Amniotic stem cell (primary cell): ENCODE data around the gene SLC35B4.
"Not testable (repeated sequence)": the region's sequence is repeated elsewhere in the genome, so short reads cannot be mapped to it uniquely, and the experiment has no call there.

Source experiments
- DNase-seq: peaks from one replicate; lab custom pipeline; 2025; lab: John Stamatoyannopoulos, UW

SLC35B4 gene

DNA sequence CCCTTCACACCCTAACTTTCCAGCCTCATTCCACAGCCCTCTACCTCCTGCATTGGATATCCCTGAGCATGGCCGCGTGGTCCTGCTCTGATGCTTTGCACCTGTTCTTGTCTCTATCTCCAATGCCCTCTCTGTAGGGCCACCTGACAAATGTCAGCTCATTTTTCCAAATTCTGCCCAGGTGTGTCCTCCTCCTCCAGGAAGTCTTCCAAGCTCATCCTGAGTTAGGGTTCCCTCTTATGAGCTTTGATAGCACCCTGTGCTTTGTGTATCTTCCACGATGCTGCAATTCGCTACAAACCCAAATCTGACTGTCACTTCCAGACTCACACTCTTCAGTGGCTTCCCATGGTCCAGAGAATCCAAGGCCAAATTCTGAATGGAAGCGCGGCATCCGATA lies 14.7 kb upstream of the SLC35B4 start:
- DNase-seq = no peak

- DNase-seq = no peak
Observed at GRCh38 chr7:134330974-134331373, 14.2 kb upstream of the SLC35B4 start.

- DNase-seq = no peak
Observed at GRCh38 chr7:134329614-134330346, 13.1 kb upstream of the SLC35B4 start.

DNA sequence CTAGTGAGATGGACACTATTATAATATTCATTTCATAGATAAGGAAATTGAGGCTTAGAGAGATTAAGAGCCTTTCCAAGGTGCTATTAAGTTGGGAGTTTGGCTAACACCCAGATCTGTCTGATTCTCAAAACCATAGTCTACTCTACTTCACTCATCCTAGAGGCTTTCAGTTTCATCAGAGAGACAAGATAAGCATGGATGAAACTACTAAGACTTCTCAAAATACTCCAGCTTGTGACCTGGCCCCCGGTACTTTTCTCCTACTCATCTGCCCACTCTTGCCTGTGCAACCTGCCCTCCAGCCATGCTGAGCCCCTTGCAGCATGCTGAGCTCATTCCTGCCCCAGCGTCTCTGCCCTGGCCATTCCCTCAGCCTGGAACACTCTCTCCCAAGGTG lies 12.2 kb upstream of the SLC35B4 start:
- DNase-seq = no peak

DNA sequence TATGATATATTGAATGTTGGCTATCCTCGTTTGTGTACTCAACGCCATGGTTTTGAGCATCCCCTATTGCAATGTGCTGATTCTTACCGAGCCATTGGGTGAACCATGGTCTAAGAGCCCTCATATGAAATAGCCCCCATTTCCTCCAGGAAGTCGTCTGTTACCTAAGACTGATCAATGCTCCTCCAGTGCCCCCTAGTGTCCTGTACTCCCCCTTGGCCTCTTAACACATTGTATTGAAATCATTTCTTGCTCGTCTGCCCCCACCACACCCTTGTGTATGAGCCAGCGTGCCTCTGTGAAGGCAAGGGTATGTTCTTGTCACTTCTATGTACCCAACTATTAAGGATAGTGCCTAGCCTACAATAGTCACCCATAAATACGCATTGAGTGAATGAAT lies 11.2 kb upstream of the SLC35B4 start:
- no peak for DNase-seq

- no peak for DNase-seq
Observed at GRCh38 chr7:134324107-134324506, 7.4 kb upstream of the SLC35B4 start.

- no peak for DNase-seq
Observed at GRCh38 chr7:134320201-134320600, 3.5 kb upstream of the SLC35B4 start.

DNA sequence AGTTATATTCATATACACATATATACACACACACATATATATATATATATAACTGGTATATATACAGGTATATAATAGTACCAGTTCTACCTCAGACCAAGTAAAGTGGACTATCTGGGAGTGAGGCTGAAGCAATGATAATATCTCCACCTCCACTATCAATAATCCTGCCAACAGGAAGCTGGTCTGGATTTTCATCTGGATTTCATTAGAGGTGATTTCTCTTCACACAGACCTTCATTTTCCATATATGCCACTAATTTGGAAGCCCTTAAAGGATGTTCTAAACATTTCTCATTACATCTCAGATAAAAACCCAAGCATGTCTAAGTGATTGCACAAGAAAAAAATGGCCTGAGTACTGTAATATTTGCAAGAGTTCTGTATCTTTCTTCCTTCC lies 1.7 kb upstream of the SLC35B4 start:
- no peak for DNase-seq

DNA sequence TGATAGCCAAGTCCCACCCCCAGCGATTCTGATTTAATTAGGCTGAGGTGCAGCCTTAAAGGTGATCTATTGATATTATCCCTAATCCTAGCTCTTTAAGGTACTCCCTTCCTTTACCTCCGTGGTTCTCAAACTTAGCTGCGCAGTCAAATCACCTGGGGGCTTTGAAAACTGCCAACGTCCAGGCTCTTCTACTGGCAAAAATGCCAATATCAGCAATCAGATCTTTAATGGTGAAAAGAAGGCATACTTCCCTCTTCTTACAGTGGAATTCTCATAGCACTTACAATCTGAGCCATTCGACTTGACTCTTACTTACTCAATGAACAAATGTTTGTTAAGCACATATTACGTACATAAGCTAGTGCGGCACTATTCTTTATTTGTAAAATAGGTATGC lies 704 bp upstream of the SLC35B4 start:
- no peak for DNase-seq

GRCh38 chr7:134315679-134316538 lies 821 bp downstream of the SLC35B4 start:
- no peak for DNase-seq

- no peak for DNase-seq
Observed at GRCh38 chr7:134313543-134313942, 3.2 kb downstream of the SLC35B4 start.

DNA sequence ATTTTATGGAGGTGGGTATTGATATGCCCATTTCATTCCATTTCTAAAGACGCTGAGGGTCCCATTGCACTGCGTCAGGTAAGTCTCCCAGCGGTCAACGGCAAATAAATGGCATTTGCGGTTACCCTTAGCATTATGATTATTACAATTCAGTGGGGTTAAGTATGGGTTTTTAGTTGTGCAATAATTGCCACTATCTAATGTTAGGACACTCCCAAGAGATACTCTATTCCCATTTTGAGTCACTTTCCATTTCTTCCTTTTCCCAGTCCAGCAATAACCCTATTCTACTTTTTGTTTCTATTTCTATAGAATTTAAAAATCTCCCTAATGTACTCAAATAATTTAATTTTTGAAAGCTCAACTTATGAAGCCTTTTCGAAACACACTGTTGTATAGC lies 4.0 kb downstream of the SLC35B4 start:
- no peak for DNase-seq

GRCh38 chr7:134311807-134312206 lies 4.9 kb downstream of the SLC35B4 start:
- no peak for DNase-seq

- DNase-seq = no peak
Observed at GRCh38 chr7:134308548-134308947, 8.2 kb downstream of the SLC35B4 start.

GRCh38 chr7:134307320-134307719 lies 9.4 kb downstream of the SLC35B4 start:
- DNase-seq = no peak

DNA sequence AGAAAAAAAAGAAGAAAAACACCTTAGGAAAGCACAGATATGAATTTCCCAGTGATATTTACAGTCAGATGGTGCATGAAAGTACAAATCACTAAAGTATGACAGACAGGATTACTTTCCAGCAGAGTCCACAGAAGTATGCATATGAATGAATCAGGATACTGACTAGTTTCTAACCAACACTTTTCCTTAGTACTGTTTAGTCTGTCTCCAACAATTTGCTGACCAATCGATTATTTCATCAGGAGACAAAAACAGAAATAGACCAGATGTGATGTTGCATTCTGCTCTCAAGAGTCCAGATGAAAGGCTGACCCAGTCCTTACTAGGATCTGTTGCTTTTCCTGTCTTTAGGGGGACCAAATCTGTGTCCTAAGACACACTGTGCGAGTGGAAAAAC lies 14.6 kb downstream of the SLC35B4 start:
- DNase-seq = no peak

DNA sequence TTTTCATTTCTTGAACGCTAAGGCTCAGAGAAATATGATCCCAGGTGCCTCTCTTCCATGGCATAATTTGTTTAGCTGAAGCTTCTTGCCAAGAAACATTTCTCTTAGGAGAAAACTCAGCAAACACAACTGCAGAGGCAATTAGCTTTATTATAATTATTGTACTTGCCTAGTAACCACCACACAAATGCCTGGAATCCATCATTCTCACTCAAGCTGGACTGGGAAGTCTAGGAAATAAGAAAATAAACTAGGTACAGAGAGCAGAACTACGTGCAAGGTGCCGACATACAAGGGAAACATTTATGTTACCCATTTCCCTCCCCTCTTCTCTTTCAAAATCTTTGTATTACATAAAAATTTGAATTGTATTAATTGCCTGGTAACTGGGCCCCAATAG lies 15.1 kb downstream of the SLC35B4 start:
- DNase-seq = no peak

DNA sequence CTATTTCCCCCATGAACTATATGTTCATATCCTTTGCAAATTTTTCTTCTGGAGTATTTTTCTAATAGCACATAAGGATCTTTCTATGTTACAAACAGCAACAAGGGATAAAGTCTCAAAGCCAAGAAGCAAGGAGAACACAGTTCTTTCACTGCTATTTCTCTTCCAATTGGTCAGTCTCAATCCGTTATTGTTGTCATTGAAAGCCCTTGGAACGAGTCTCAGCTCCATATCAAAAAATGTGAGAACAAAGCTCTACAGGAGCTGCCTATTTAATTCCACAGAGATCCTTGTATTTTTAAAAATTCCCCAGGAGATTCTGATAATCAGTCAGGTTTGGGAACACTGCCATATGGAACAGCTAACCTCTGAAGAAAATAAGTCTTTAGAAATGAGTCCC lies 15.7 kb downstream of the SLC35B4 start:
- DNase-seq = no peak

GRCh38 chr7:134298902-134299683 lies 17.6 kb downstream of the SLC35B4 start:
- DNase-seq = no peak

- DNase-seq = no peak
Observed at GRCh38 chr7:134297489-134297888, 19.2 kb downstream of the SLC35B4 start.

- DNase-seq = not testable (repeated sequence)
Observed at GRCh38 chr7:134295982-134296381, 20.7 kb downstream of the SLC35B4 start.

GRCh38 chr7:134293002-134293740 lies 23.6 kb downstream of the SLC35B4 start:
- no peak for DNase-seq
